K562 (cell line): ENCODE results near the gene RBBP4. TPM values are rescaled to one million over a fixed set of nuclear protein-coding genes. Genes with fewer than 3 reads are reported as not detected.
A peak's percentile ranks its signal among the peaks of the same experiment; 100 is the strongest.

ENCODE experiments used
- BCOR ChIP-seq: fragments of 450-650 bp; IDR thresholded peaks from 2 replicates; pipeline ENCODE4 v1.6.1; 2016
- DNMT1 ChIP-seq: fragments of 450-650 bp; IDR thresholded peaks from 2 replicates; pipeline ENCODE4 v1.6.1; 2016; ENCODE audit warnings: antibody characterized with exemption, mild to moderate bottlenecking
- EGR1 ChIP-seq: fragments of 450-650 bp; conservative IDR thresholded peaks from 2 replicates; pipeline ENCODE4 v1.6.1; 2017; ENCODE audit warnings: mild to moderate bottlenecking
- FOXM1 ChIP-seq, 2 experiments: fragments of 450-650 bp in 1 of 2; sonication (generic) in 1 of 2; formaldehyde crosslinking in 1 of 2; IDR thresholded peaks; 2 replicates each; pipeline versions ENCODE4 v1.6.1 to v1.9.0; 2017 to 2022; ENCODE audit warnings: low read depth in 2 of 2, mild to moderate bottlenecking in 2 of 2, missing genetic modification reagents in 1 of 2, moderate library complexity in 1 of 2
- GABPA ChIP-seq: fragments of 200-800 bp; sonication (Bioruptor generic); conservative IDR thresholded peaks from 2 replicates; pipeline ENCODE4 v1.6.1; 2016; ENCODE audit warnings: low read depth, missing genetic modification characterization, missing compliant biosample characterization
- GABPB1 ChIP-seq: sonication (generic); formaldehyde crosslinking; IDR thresholded peaks from 2 replicates; pipeline ENCODE4 v1.8.0; 2022; ENCODE audit warnings: mild to moderate bottlenecking, missing genetic modification reagents
- MAFK ChIP-seq: IDR thresholded peaks from 2 replicates; pipeline ENCODE4 v1.6.1; 2011; ENCODE audit warnings: low read length, improper control_type of control experiment
- MTA3 ChIP-seq: fragments of 450-650 bp; formaldehyde crosslinking; IDR thresholded peaks from 2 replicates; pipeline ENCODE4 v1.6.1; 2017; ENCODE audit warnings: mild to moderate bottlenecking, borderline replicate concordance
- NR2F6 ChIP-seq: fragments of 450-650 bp; formaldehyde crosslinking; IDR thresholded peaks from 2 replicates; pipeline ENCODE4 v1.4.0; 2020; ENCODE audit warnings: mild to moderate bottlenecking
- NRF1 ChIP-seq, 2 experiments: fragments of 450-650 bp; IDR thresholded peaks in 1 of 2; conservative IDR thresholded peaks in 1 of 2; 2 replicates each; pipeline ENCODE4 v1.6.1; 2014; ENCODE audit warnings: mild to moderate bottlenecking in 2 of 2
- PRDM10 ChIP-seq: fragments of 450-650 bp; IDR thresholded peaks from 2 replicates; pipeline ENCODE4 v1.6.1; 2018; ENCODE audit not compliant: partially characterized antibody
- PTBP1 ChIP-seq: fragments of 200-400 bp; formaldehyde crosslinking; IDR thresholded peaks from 2 replicates; pipeline ENCODE4 v1.6.1; 2017; ENCODE audit warnings: low read depth, low read length
- SIX5 ChIP-seq, 2 experiments: IDR thresholded peaks; 2 replicates each; pipeline ENCODE4 v1.6.1; 2011; ENCODE audit warnings: low read length in 2 of 2, borderline replicate concordance in 1 of 2, low read depth in 1 of 2, mild to moderate bottlenecking in 1 of 2, moderate library complexity in 1 of 2; ENCODE audit not compliant: insufficient read depth in 1 of 2
- SOX6 ChIP-seq: fragments of 450-650 bp; IDR thresholded peaks from 2 replicates; pipeline ENCODE4 v1.6.1; 2014; ENCODE audit warnings: mild to moderate bottlenecking
- SRSF1 ChIP-seq: fragments of 200-400 bp; formaldehyde crosslinking; IDR thresholded peaks from 2 replicates; pipeline ENCODE4 v1.6.1; 2017; ENCODE audit warnings: mild to moderate bottlenecking, low read depth, low read length, moderate library complexity
- TAF1 ChIP-seq: IDR thresholded peaks from 2 replicates; pipeline ENCODE4 v1.6.1; 2011; ENCODE audit warnings: mild to moderate bottlenecking, low read length, moderate library complexity; ENCODE audit not compliant: insufficient read depth, control insufficient read depth, severe bottlenecking; ENCODE audit errors: extremely low read depth
- TAF15 ChIP-seq: fragments of 200-400 bp; formaldehyde crosslinking; IDR thresholded peaks from 2 replicates; pipeline ENCODE4 v1.6.1; 2017; ENCODE audit warnings: mild to moderate bottlenecking, low read depth, low read length, moderate library complexity
- TEAD1 ChIP-seq, 2 experiments: fragments of 450-650 bp in 1 of 2; sonication (generic) in 1 of 2; formaldehyde crosslinking; IDR thresholded peaks; 2 replicates each; pipeline versions ENCODE4 v1.4.0 to v1.8.0; 2020 to 2022; ENCODE audit warnings: mild to moderate bottlenecking in 2 of 2, missing genetic modification reagents in 1 of 2
- ZBTB43 ChIP-seq: sonication (generic); formaldehyde crosslinking; IDR thresholded peaks from 2 replicates; pipeline ENCODE4 v1.8.0; 2023; ENCODE audit warnings: mild to moderate bottlenecking, missing genetic modification reagents
- ZNF12 ChIP-seq: sonication (generic); formaldehyde crosslinking; IDR thresholded peaks from 2 replicates; pipeline ENCODE4 v1.4.0; 2020; ENCODE audit warnings: mild to moderate bottlenecking, missing genetic modification reagents
- ZNF175 ChIP-seq: fragments of 200-800 bp; sonication (Bioruptor generic); IDR thresholded peaks from 2 replicates; pipeline ENCODE4 v1.6.1; 2016; ENCODE audit warnings: low read depth, mild to moderate bottlenecking, missing genetic modification characterization, missing compliant biosample characterization
- polyA plus RNA-seq, 8 experiments: library from polyadenylated mRNA; depleted of rRNA in 4 of 8; stranded (reverse) in 5 of 8; unstranded in 3 of 8; fragments of >200 nt; fragmentation: Nextera tagmentation in 2 of 8; fragmentation: Illumina TruSeq in 1 of 8; extraction: Ambion mirVana in 2 of 8; extraction: Trizol in 1 of 8; gene quantifications; 2 replicates each; pipeline versions ENCODE4 v1.2.1 to v1.2.3, GENCODE V29; 2011 to 2014; ENCODE audit warnings: inconsistent platforms in 1 of 8, missing spikeins in 1 of 8
- total RNA-seq, 7 experiments: library from RNA; depleted of rRNA in 6 of 7; stranded (reverse); fragments of >200 nt in 6 of 7; fragmentation: Illumina TruSeq in 2 of 7; extraction: Trizol in 2 of 7; gene quantifications; 2 replicates each; pipeline versions ENCODE4 v1.2.1 to v1.2.3, GENCODE V29; 2011 to 2021; ENCODE audit warnings: low replicate concordance in 1 of 7
- TF ChIP-seq, protein P1 (sequence below), 2 experiments: fragments of 450-650 bp in 1 of 2; sonication (generic) in 1 of 2; formaldehyde crosslinking; conservative IDR thresholded peaks; 2 replicates each; pipeline versions ENCODE4 v1.4.0 to v1.8.1; 2020 to 2022; ENCODE audit warnings: mild to moderate bottlenecking in 1 of 2, missing genetic modification reagents in 1 of 2

The RBBP4 gene
- total and polyA plus RNA-seq, 9 of the 15 experiments (the other 6 are each of a cell fraction or from before 2014, with no cell fraction given), result 185 to 409 (median 259) TPM

DNA sequence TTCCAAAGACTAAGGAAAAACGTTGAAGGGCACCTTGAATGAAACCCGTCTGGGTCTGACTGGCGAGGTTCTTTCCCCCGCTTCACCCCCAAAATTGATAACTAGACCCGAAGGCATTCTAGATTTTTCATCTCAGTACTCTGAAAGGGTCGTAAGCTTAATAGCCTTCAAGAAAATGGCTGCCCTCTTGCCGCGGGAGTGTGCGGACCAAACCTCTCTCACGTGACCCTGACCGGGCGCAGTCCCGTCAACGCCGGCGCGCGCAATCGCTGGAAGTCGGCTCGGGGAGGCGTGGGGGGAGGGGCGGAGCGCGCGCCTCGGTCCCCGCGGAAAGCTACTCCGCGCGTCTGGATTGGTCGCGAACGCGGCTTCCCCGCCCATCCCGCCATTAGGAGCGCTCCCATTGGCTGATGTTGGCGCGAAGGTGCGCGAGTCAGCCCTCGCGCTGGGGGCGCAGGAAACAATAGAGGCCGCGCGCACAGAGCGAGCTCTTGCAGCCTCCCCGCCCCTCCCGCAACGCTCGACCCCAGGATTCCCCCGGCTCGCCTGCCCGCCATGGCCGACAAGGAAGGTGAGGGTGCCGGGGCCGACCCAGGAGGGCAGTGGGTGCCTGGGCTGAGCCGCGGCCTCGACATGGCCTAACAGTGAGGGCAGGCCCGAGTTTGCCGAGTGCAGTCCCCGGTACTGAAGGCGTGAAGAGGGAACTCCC lies at the start of gene RBBP4 (continued):
- no peak for TF ChIP-seq BCOR
- TF ChIP-seq EGR1, result peak; percentile 68
- no peak; the same call in 1 of the 2 replicates for TF ChIP-seq MTA3
- TF ChIP-seq TAF15, result no peak
- peak; percentile 78 to 99 for TF ChIP-seq TEAD1 (CRISPR knock-in tag; IDR thresholded peaks at IDR 0.05)
- TF ChIP-seq GABPA, result peak; percentile 94
- TF ChIP-seq GABPB1, result peak; percentile 64
- peak; percentile 54; the same call in 1 of the 2 replicates for TF ChIP-seq SRSF1
- TF ChIP-seq MAFK, result no peak
- peak; percentile 67; the same call in 1 of the 2 replicates for TF ChIP-seq ZNF12 (CRISPR knock-in tag)
- TF ChIP-seq PRDM10, result peak; percentile 46
- peak; percentile 81 for TF ChIP-seq SOX6
- 0 out of 2 replicates have a peak, but pooled peaks have one; percentile 46 for TF ChIP-seq PTBP1
- TF ChIP-seq NRF1 (conservative IDR thresholded peaks at IDR 0.05 in 1 of 2, IDR thresholded peaks at IDR 0.05 in 1 of 2), result peak; percentile 96
- TF ChIP-seq SIX5 (IDR thresholded peaks at IDR 0.05; ENCODE audit: borderline replicate concordance in 1 of 2, insufficient read depth in 1 of 2, low read depth in 1 of 2, low read length in 2 of 2), result no peak
- peak; percentile 95 for TF ChIP-seq NR2F6
- no peak for TF ChIP-seq DNMT1
- TF ChIP-seq FOXM1 (IDR thresholded peaks at IDR 0.05; ENCODE audit: low read depth), result no peak; the same call in 1 of the 2 replicates
- TF ChIP-seq FOXM1 (CRISPR knock-in tag; IDR thresholded peaks at IDR 0.05; ENCODE audit: low read depth), result peak; percentile 96
- TF ChIP-seq, protein P1, sequence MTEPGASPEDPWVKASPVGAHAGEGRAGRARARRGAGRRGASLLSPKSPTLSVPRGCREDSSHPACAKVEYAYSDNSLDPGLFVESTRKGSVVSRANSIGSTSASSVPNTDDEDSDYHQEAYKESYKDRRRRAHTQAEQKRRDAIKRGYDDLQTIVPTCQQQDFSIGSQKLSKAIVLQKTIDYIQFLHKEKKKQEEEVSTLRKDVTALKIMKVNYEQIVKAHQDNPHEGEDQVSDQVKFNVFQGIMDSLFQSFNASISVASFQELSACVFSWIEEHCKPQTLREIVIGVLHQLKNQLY (CRISPR knock-in tag; conservative IDR thresholded peaks at IDR 0.05), result peak; percentile 9 to 65; a peak in 2 of 4 replicates
- TF ChIP-seq ZNF175, result peak; percentile 100
- TF ChIP-seq TAF1, result peak; percentile 72
- peak; percentile 71; the same call in 1 of the 2 replicates for TF ChIP-seq ZBTB43
